ENCODE data around the gene ERGIC1. TPM values are rescaled to one million over a fixed set of nuclear protein-coding genes. Genes with fewer than 3 reads are reported as not detected.

The ERGIC1 gene
- total RNA-seq, 1 experiment from 2014 or later, result 202 TPM

GRCh38 chr5:172871536-172871935 is 37.5 kb downstream of the ERGIC1 start:
- Histone ChIP-seq H3K4me1 (replicated peaks) (peaks cover 89% of the 10 kb centered on the region), H3K9me3 (replicated peaks) (no peaks in the 10 kb centered on the region), H3K36me3 (peaks cover 20% of the 10 kb centered on the region), H3K27me3 (replicated peaks) (no peaks in the 10 kb centered on the region), H3K27ac (peak overlapping the region; percentile 71), H3K4me3 (no peak overlapping the region)
- DNase-seq (ENCODE audit: low read depth in 1 of 2, low spot score in 2 of 2), result peak in 1 of 2 experiments; percentile 64

GRCh38 chr5:172871982-172872381 is 37.9 kb downstream of the ERGIC1 start:
- H3K27ac ChIP-seq, result peak overlapping the region; percentile 71
- H3K4me1 ChIP-seq (replicated peaks), result peaks cover 89% of the 10 kb centered on the region
- no peak overlapping the region for H3K4me3 ChIP-seq
- H3K9me3 ChIP-seq (replicated peaks), result no peaks in the 10 kb centered on the region
- no peaks in the 10 kb centered on the region for H3K27me3 ChIP-seq (replicated peaks)
- peak in 1 of 2 experiments; percentile 46 for DNase-seq (ENCODE audit: low read depth in 1 of 2, low spot score in 2 of 2)
- peaks cover 20% of the 10 kb centered on the region for H3K36me3 ChIP-seq

DNA sequence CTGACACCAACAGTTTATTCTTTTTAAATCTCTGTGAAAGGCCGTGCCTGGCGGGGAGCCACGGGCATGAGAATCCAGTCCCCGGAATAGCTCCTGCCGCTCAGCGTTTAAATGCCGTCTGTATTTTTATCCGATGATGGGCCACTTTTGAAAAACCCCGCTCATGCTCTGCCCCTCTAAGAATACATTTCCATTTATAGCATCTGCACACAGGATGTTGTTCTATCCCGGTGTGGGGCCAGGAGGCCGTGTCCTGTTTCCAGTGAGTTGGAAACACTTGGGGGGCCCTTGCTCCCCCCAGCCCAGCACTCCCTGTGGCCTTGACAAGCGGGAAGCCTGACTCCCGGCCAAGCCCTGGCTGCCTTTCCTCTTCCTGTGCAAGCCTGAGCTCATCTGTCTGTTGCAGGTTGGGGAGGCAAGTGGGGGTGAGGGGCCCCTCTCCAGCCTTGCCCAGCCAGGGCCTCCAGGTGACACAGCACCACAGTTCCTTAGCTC is 39.0 kb downstream of the ERGIC1 start:
- peak overlapping the region; percentile 71 for H3K27ac ChIP-seq
- H3K4me1 ChIP-seq (replicated peaks), result peaks cover 79% of the 10 kb centered on the region
- H3K36me3 ChIP-seq, result peaks cover 20% of the 10 kb centered on the region
- peak; percentile 90 to 93 for DNase-seq (ENCODE audit: low read depth in 1 of 2, low spot score in 2 of 2)
- H3K27me3 ChIP-seq (replicated peaks), result no peaks in the 10 kb centered on the region
- no peaks in the 10 kb centered on the region for H3K9me3 ChIP-seq (replicated peaks)
- no peak overlapping the region for H3K4me3 ChIP-seq

DNA sequence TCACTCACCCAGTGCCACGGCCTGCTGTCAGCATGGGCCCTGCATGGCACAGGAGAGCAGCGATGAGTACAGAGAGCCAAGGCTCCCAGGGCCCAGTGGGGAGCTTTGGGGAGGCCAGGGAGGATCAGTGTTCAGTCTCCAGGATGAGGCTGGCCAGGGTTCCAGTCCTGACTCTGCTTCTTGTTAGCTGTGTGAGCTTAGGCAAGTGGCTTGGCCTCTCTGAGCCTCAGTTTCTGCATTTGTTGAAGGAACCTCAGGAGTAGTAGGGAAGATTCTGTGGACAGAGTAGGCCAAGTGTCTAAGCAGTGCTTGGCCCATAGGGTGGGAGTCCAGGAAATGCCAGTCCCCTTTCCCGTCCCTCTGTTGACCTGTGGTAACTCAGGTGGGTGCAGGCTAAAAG is 39.5 kb downstream of the ERGIC1 start:
- H3K9me3 ChIP-seq (replicated peaks), result no peaks in the 10 kb centered on the region
- no peaks in the 10 kb centered on the region for H3K27me3 ChIP-seq (replicated peaks)
- peaks cover 20% of the 10 kb centered on the region for H3K36me3 ChIP-seq
- H3K4me1 ChIP-seq (replicated peaks), result peaks cover 74% of the 10 kb centered on the region
- no peak overlapping the region for H3K4me3 ChIP-seq
- H3K27ac ChIP-seq, result peak overlapping the region; percentile 71
- DNase-seq (ENCODE audit: low read depth in 1 of 2, low spot score in 2 of 2), result no peak

- Histone ChIP-seq H3K27ac (no peak overlapping the region), H3K4me3 (no peak overlapping the region), H3K4me1 (replicated peaks) (peaks cover 74% of the 10 kb centered on the region), H3K9me3 (replicated peaks) (no peaks in the 10 kb centered on the region), H3K36me3 (peaks cover 20% of the 10 kb centered on the region), H3K27me3 (replicated peaks) (no peaks in the 10 kb centered on the region)
- no peak for DNase-seq (ENCODE audit: low read depth in 1 of 2, low spot score in 2 of 2)
Measured at GRCh38 chr5:172874647-172875504, 40.8 kb downstream of the ERGIC1 start.

GRCh38 chr5:172875505-172876279 is 41.6 kb downstream of the ERGIC1 start:
- H3K27ac ChIP-seq, result no peak overlapping the region
- H3K27me3 ChIP-seq (replicated peaks), result no peaks in the 10 kb centered on the region
- peaks cover 19% of the 10 kb centered on the region for H3K36me3 ChIP-seq
- H3K4me1 ChIP-seq (replicated peaks), result peaks cover 66% of the 10 kb centered on the region
- no peaks in the 10 kb centered on the region for H3K9me3 ChIP-seq (replicated peaks)
- DNase-seq (ENCODE audit: low read depth in 1 of 2, low spot score in 2 of 2), result no peak
- no peak overlapping the region for H3K4me3 ChIP-seq

GRCh38 chr5:172876578-172876977 is 42.5 kb downstream of the ERGIC1 start:
- peaks cover 11% of the 10 kb centered on the region; the same call in 1 of the 2 replicates for H3K36me3 ChIP-seq
- H3K4me1 ChIP-seq (replicated peaks), result peaks cover 63% of the 10 kb centered on the region
- no peak overlapping the region for H3K27ac ChIP-seq
- DNase-seq (ENCODE audit: low read depth in 1 of 2, low spot score in 2 of 2), result no peak
- H3K9me3 ChIP-seq (replicated peaks), result no peaks in the 10 kb centered on the region
- no peak overlapping the region for H3K4me3 ChIP-seq
- no peaks in the 10 kb centered on the region for H3K27me3 ChIP-seq (replicated peaks)

DNA sequence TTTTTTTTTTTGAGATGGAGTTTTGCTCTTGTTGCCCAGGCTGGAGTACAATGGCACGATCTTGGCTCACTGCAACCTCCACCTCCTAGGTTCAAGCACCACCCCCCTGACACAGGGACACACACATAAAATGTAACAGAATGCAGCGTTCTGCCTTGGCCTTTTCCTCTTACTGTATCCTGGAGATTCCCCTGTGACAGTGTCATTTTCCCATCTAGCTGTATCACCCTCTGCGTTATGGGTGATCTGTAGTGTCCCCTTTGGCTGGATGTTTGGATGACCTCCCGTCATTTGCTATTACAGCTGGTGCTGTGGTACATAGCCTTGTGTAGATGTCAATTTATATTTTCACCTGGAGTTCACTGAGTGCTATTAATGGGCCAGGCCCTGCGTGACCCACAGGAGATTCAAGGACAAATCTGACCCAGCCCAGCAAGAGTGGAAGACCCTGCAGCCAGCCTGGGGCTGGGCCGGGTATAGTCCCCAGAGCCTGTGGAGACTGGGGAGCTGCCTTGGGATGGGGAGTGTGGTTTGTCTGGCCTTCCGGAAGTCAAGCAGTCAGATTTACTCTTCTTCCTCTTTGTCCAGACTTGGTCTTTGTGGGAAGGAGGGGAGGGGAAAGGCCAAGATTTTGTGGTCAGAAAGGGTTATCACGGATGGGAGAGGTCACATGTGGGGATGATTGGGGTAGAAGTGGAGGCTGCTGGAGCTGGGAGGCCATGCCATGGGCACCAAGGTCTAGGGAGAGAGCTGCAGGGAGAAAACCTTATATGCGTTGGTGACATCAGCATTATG is 43.6 kb downstream of the ERGIC1 start:
- H3K36me3 ChIP-seq, result peaks cover 9% of the 10 kb centered on the region
- peaks cover 63% of the 10 kb centered on the region for H3K4me1 ChIP-seq (replicated peaks)
- H3K27me3 ChIP-seq (replicated peaks), result no peaks in the 10 kb centered on the region
- H3K9me3 ChIP-seq (replicated peaks), result no peaks in the 10 kb centered on the region
- H3K4me3 ChIP-seq, result no peak overlapping the region
- no peak overlapping the region for H3K27ac ChIP-seq
- DNase-seq (ENCODE audit: low read depth in 1 of 2, low spot score in 2 of 2), result no peak

DNA sequence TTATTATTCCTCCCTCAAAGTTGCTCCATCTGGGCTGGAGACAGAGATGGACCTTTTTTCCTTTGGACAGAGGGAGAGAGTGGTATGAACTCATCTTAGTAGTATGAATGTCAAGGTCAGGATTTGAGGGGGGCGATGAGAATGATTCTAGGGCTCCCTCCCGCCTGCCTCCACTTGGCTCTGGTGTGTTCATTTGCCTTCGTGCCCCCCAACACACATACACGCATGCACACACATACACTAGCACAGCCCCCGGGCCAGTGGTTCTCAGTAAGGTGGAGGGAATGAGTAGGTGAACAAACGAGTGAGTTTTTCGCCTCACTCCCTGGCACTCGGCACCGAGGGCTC is 44.5 kb downstream of the ERGIC1 start:
- H3K4me1 ChIP-seq (replicated peaks), result peaks cover 55% of the 10 kb centered on the region
- H3K36me3 ChIP-seq, result peaks cover 14% of the 10 kb centered on the region
- H3K27ac ChIP-seq, result peak overlapping the region; percentile 18; the same call in 1 of the 2 replicates
- H3K9me3 ChIP-seq (replicated peaks), result no peaks in the 10 kb centered on the region
- no peak for DNase-seq (ENCODE audit: low read depth in 1 of 2, low spot score in 2 of 2)
- H3K4me3 ChIP-seq, result no peak overlapping the region
- no peaks in the 10 kb centered on the region for H3K27me3 ChIP-seq (replicated peaks)

- H3K9me3 ChIP-seq (replicated peaks), result no peaks in the 10 kb centered on the region
- no peak overlapping the region for H3K4me3 ChIP-seq
Measured at GRCh38 chr5:172878933-172879752, 45.1 kb downstream of the ERGIC1 start.

DNA sequence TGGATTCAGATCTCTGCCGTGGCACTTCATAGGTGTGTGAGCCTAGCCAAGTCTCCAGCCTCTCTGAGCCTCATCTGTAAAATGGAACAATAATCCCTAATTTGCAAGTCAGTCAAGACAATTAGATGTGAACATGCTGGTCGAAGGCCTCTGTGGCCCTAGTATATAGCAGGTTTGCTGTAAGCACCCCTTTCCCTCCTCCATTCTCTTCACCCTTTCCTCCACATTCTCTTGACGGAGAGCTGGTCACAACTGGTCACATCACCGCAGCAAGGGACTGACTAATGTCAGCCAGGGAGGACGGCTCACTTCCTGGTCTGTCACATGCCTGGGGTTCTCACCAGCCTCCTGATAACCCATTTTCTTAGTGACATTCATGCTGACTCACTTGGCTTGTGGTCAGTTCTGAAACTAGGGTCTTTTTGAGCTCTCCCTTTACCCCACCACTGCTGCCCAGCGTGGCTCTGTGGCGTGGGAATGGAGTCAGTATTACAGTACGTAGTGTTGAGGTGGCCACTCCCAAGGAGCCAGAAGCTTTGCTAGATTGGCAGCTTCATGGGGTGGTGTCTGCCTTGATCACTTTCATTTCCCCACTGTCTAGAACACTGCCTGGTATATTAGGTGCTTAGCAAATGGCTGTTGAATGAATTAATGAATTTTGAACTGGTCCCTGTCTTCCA is 47.8 kb downstream of the ERGIC1 start:
- no peak overlapping the region for H3K4me3 ChIP-seq
- H3K9me3 ChIP-seq (replicated peaks), result no peaks in the 10 kb centered on the region
- H3K27me3 ChIP-seq (replicated peaks), result no peaks in the 10 kb centered on the region
- H3K36me3 ChIP-seq, result peaks cover 18% of the 10 kb centered on the region
- peaks cover 32% of the 10 kb centered on the region for H3K4me1 ChIP-seq (replicated peaks)
- H3K27ac ChIP-seq, result peak overlapping the region; percentile 69
- peak; percentile 90 to 92 for DNase-seq (ENCODE audit: low read depth in 1 of 2, low spot score in 2 of 2)

More at GRCh38 chr5:172878933-172879752, 45.1 kb downstream of the ERGIC1 start:
- Histone ChIP-seq H3K27ac (peak overlapping the region; percentile 18; the same call in 1 of the 2 replicates), H3K27me3 (replicated peaks) (no peaks in the 10 kb centered on the region), H3K4me1 (replicated peaks) (peaks cover 49% of the 10 kb centered on the region), H3K36me3 (peaks cover 13% of the 10 kb centered on the region)
- no peak for DNase-seq (ENCODE audit: low read depth in 1 of 2, low spot score in 2 of 2)

GRCh38 chr5:172883066-172883465 is 49.0 kb downstream of the ERGIC1 start:
- peaks cover 24% of the 10 kb centered on the region for H3K36me3 ChIP-seq
- H3K27ac ChIP-seq, result no peak overlapping the region
- no peak for DNase-seq (ENCODE audit: low read depth in 1 of 2, low spot score in 2 of 2)
- no peaks in the 10 kb centered on the region for H3K9me3 ChIP-seq (replicated peaks)
- no peak overlapping the region for H3K4me3 ChIP-seq
- H3K4me1 ChIP-seq (replicated peaks), result peaks cover 32% of the 10 kb centered on the region
- no peaks in the 10 kb centered on the region for H3K27me3 ChIP-seq (replicated peaks)

All from SJSA1 (cell line).